ENCODE data around the gene HECTD3.

DNA sequence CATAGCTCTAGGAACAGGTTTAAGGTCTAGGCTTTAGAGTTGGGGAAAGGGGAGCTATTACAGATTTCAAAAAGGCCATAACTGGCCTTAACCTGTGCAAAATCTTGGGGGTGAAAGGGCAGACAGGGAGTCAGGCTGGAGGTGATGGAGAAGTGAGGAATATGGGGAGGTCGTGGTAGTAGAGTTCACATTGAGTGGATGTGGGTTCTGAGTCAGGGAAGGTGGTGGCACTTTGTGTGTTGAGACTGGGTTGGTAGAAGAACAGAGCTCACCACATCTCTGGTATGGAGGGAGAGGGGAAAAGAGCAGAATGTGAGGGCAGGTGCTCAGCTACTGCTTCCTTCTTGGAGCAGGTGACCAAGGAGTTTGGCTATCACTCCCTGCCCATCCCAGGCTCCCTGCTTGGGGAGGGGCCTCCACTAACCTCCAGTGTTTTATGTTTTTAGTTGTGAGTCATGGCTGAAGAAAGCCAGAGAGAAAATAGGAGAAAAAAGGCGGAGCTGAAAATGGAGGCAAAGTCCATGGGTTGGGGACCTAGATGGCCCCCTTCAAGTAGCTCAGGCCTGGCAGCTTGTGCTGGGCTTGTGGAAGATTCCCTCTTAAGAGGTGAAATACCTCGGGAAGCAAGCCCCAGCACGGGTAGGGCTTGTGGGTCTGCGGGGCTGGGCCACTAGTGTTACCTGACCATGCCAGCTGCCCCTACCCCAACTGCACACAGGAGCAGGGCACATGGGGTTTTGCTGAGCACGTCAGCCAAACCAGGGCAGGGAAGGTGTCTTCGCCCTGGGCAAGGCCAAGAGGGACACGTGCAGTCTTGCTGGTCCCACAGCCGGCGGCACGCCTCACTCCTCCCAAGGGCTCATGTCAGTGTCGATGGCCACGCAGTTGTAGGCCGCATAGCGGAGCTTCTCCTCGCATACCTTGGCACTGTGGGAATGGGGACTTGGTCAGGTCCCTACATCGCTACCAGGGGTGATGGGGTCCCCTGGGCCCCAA is 8.2 kb downstream of the HECTD3 start:
- TF ChIP-seq, protein P1, sequence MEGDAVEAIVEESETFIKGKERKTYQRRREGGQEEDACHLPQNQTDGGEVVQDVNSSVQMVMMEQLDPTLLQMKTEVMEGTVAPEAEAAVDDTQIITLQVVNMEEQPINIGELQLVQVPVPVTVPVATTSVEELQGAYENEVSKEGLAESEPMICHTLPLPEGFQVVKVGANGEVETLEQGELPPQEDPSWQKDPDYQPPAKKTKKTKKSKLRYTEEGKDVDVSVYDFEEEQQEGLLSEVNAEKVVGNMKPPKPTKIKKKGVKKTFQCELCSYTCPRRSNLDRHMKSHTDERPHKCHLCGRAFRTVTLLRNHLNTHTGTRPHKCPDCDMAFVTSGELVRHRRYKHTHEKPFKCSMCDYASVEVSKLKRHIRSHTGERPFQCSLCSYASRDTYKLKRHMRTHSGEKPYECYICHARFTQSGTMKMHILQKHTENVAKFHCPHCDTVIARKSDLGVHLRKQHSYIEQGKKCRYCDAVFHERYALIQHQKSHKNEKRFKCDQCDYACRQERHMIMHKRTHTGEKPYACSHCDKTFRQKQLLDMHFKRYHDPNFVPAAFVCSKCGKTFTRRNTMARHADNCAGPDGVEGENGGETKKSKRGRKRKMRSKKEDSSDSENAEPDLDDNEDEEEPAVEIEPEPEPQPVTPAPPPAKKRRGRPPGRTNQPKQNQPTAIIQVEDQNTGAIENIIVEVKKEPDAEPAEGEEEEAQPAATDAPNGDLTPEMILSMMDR (IDR thresholded peaks at IDR 0.05; ENCODE audit: insufficient read depth, low read length): no peak
- no peak for TF ChIP-seq REST (IDR thresholded peaks at IDR 0.05; ENCODE audit: insufficient replicate concordance, low read depth)
